ENCODE data around the gene UBR7.
"Not testable (repeated sequence)": the region's sequence is repeated elsewhere in the genome, so short reads cannot be mapped to it uniquely, and the experiment has no call there.

GRCh38 chr14:93233078-93233477 is 26.0 kb downstream of the UBR7 start:
- not testable (repeated sequence) for TF ChIP-seq CTCF (IDR thresholded peaks at IDR 0.05); POLR2A (IDR thresholded peaks at IDR 0.05; ENCODE audit: low read depth)

All from esophagus muscularis mucosa (tissue), 3 donors.